GM19372 (cell line): ENCODE data around the gene BAZ1B.

ENCODE experiments used
- ATAC-seq: cut with Tn5 transposase; IDR thresholded peaks from one replicate; pipeline ENCODE4 v1.9.1; 2021; ENCODE audit warnings: mild to moderate bottlenecking, low read depth, moderate library complexity; ENCODE audit not compliant: unreplicated experiment

The BAZ1B gene

GRCh38 chr7:73395538-73396503 is 126.3 kb downstream of the BAZ1B start:
- ATAC-seq = no peak

GRCh38 chr7:73394422-73394821 is 127.7 kb downstream of the BAZ1B start:
- ATAC-seq = no peak

DNA sequence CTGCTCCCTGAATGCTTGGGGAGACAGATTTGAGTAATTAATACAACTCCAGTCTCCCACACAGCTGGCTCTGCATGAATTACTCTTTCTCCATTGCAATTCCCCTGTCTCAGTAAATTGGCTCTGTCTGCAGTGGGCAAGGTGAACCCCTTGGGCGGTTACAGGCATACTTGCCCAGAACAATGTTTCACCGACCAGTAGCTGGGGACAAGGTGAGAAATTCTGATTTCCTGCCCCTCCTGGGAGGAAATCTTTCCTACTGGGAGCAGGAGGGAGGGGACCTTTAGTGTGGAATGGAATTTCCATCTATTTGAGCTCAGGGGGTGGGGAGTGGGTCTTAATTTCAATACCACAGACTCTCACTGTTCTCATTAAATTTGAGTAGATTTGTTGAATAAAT is 130.7 kb downstream of the BAZ1B start:
- no peak for ATAC-seq
